A549 (cell line): ENCODE results near the gene FZD7.

ENCODE experiments used
- BHLHE40 ChIP-seq: IDR thresholded peaks from 2 replicates; pipeline ENCODE4 v1.6.1; 2012; ENCODE audit warnings: low read depth, low read length, inconsistent platforms
- EHMT2 ChIP-seq: fragments of 200-600 bp; sonication (generic); IDR thresholded peaks from 2 replicates; pipeline ENCODE4 v1.6.1; 2016; ENCODE audit warnings: antibody characterized with exemption, low read depth, mild to moderate bottlenecking, moderate library complexity
- MAFK ChIP-seq: fragments of 450-650 bp; IDR thresholded peaks from 2 replicates; pipeline ENCODE4 v1.6.1; 2014; ENCODE audit not compliant: partially characterized antibody
- POLR2A ChIP-seq: IDR thresholded peaks from 2 replicates; pipeline ENCODE4 v1.6.1; 2012; ENCODE audit warnings: mild to moderate bottlenecking, low read length
- RAD21 ChIP-seq, 2 experiments: fragments of >200 bp in 1 of 2; sonication (Bioruptor Twin) in 1 of 2; formaldehyde crosslinking in 1 of 2; IDR thresholded peaks in 1 of 2; conservative IDR thresholded peaks in 1 of 2; 2 replicates in 1 of 2; 3 replicates in 1 of 2; pipeline ENCODE4 v1.6.1; 2012 to 2018; ENCODE audit warnings: inconsistent platforms in 1 of 2
- RARB ChIP-seq: fragments of 250-450 bp; sonication (Bioruptor Pico); IDR thresholded peaks from 2 replicates; pipeline ENCODE4 v1.8.0; 2021; ENCODE audit warnings: mild to moderate bottlenecking, moderate library complexity
- RCOR1 ChIP-seq: fragments of 150-350 bp; IDR thresholded peaks from 2 replicates; pipeline ENCODE4 v1.6.1; 2014; ENCODE audit warnings: antibody characterized with exemption, low read length, low read depth
- TF ChIP-seq, protein P1 (sequence below): fragments of >200 bp; sonication (Bioruptor Twin); formaldehyde crosslinking; IDR thresholded peaks from 3 replicates; pipeline ENCODE4 v1.5.1; 2016
- TF ChIP-seq, protein P2 (sequence below): IDR thresholded peaks from 2 replicates; pipeline ENCODE4 v1.6.1; 2012
- TF ChIP-seq, protein P3 (sequence below): fragments of 450-650 bp; IDR thresholded peaks from 2 replicates; pipeline ENCODE4 v1.6.1; 2014; ENCODE audit warnings: antibody characterized with exemption
- TF ChIP-seq, protein P4 (sequence below): IDR thresholded peaks from 2 replicates; pipeline ENCODE4 v1.6.1; 2012; ENCODE audit warnings: low read depth, borderline replicate concordance

GRCh38 chr2:202023904-202024266 is 9.8 kb upstream of the FZD7 start:
- TF ChIP-seq BHLHE40 = no peak
- TF ChIP-seq, protein P1, sequence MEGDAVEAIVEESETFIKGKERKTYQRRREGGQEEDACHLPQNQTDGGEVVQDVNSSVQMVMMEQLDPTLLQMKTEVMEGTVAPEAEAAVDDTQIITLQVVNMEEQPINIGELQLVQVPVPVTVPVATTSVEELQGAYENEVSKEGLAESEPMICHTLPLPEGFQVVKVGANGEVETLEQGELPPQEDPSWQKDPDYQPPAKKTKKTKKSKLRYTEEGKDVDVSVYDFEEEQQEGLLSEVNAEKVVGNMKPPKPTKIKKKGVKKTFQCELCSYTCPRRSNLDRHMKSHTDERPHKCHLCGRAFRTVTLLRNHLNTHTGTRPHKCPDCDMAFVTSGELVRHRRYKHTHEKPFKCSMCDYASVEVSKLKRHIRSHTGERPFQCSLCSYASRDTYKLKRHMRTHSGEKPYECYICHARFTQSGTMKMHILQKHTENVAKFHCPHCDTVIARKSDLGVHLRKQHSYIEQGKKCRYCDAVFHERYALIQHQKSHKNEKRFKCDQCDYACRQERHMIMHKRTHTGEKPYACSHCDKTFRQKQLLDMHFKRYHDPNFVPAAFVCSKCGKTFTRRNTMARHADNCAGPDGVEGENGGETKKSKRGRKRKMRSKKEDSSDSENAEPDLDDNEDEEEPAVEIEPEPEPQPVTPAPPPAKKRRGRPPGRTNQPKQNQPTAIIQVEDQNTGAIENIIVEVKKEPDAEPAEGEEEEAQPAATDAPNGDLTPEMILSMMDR = no peak
- TF ChIP-seq MAFK = no peak
- TF ChIP-seq, protein P2, sequence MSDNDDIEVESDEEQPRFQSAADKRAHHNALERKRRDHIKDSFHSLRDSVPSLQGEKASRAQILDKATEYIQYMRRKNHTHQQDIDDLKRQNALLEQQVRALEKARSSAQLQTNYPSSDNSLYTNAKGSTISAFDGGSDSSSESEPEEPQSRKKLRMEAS = no peak
- TF ChIP-seq POLR2A = no peak
- no peak for TF ChIP-seq RAD21 (conservative IDR thresholded peaks at IDR 0.05 in 1 of 2, IDR thresholded peaks at IDR 0.05 in 1 of 2)
- no peak for TF ChIP-seq RCOR1
- TF ChIP-seq, protein P3, sequence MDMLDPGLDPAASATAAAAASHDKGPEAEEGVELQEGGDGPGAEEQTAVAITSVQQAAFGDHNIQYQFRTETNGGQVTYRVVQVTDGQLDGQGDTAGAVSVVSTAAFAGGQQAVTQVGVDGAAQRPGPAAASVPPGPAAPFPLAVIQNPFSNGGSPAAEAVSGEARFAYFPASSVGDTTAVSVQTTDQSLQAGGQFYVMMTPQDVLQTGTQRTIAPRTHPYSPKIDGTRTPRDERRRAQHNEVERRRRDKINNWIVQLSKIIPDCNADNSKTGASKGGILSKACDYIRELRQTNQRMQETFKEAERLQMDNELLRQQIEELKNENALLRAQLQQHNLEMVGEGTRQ = no peak
- TF ChIP-seq, protein P4, sequence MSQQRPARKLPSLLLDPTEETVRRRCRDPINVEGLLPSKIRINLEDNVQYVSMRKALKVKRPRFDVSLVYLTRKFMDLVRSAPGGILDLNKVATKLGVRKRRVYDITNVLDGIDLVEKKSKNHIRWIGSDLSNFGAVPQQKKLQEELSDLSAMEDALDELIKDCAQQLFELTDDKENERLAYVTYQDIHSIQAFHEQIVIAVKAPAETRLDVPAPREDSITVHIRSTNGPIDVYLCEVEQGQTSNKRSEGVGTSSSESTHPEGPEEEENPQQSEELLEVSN = no peak
- no peak for TF ChIP-seq EHMT2
- no peak for TF ChIP-seq RARB
